ENCODE results near the gene GAL. TPM values are rescaled to one million over a fixed set of nuclear protein-coding genes. Genes with fewer than 3 reads are reported as not detected.

GAL gene
- total RNA-seq, 4 donors from 2014 or later, result 1.9 to 14.1 TPM; not detected in 2

DNA sequence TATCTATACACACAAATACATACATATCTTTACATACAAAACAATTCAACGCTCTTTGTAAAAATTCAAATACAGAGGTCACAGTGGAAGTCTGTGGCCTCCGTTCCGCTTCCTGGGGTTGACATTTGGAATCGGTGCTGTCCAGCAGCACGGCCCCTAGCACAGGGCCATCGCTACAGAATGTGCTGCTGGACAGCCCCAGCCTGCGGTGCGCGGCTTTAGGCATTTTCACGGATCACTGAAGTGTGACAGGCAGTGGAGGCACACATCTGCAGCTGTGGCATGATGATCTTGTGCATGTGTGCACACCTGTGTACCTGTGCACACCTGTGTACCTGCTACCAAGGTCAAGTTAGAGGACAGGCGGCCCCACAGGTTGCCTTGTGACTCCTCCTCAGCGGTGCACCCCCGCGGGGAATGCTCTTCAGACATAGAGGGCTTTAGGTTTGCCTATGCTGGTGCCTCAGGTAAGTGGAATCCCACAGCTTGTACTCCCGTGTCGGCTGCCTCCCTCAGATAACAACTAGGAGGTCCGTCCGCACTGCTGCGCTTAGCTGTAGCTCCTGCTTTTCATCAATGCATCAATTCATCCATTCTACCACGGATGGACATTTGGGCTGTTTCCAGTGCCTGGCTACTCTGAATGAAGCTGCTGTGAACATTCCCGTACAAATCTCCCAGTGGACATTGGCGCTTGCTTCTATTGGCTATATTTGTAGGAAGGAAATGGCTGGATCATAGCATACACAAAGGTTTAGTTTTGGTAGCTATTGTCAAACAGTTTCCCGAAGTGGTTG is 29.9 kb downstream of the GAL start:
- Histone ChIP-seq H3K27me3 (no peaks in the 10 kb centered on the region), H3K9me3 (no peaks in the 10 kb centered on the region), H3K27ac (no peak overlapping the region), H3K4me3 (no peak overlapping the region), H3K4me1 (no peaks in the 10 kb centered on the region), H3K36me3 (no peaks in the 10 kb centered on the region)
- intact Hi-C loops (cut with DNase I; ENCODE audit: low total_unique reads), result no loop called here
- WGBS, 2 donors (ENCODE audit: low coverage in 1 of 2), result 85 to 95% methylated on average over 3 to 23 of the region's 23 CpGs
- DNase-seq, result no peak
- TF ChIP-seq POLR2A (IDR thresholded peaks at IDR 0.05), result no peak
- no peak for TF ChIP-seq POLR2AphosphoS5 (IDR thresholded peaks at IDR 0.05)
- TF ChIP-seq EP300 (IDR thresholded peaks at IDR 0.05; ENCODE audit: low read depth), result no peak
- no peak for TF ChIP-seq CTCF (IDR thresholded peaks at IDR 0.05)
- in situ Hi-C loops (cut with MboI; ENCODE audit: low pct_ligation_motif_present in 1 of 4, low pct_unique_long_range_greater_than_20kb in 1 of 4, low sequenced_read_pairs in 3 of 4), result no loop called here

- no peaks in the 10 kb centered on the region for H3K4me1 ChIP-seq
- no peak for DNase-seq
- no peaks in the 10 kb centered on the region for H3K27me3 ChIP-seq
- 80 to 88% methylated on average over 7 to 11 of the region's 11 CpGs for WGBS, 2 donors (ENCODE audit: low coverage in 1 of 2)
- H3K4me3 ChIP-seq, result no peak overlapping the region
- no peaks in the 10 kb centered on the region for H3K36me3 ChIP-seq
- intact Hi-C loops (cut with DNase I; ENCODE audit: low total_unique reads), result no loop called here
- H3K9me3 ChIP-seq, result peaks cover 0 to 3% of the 10 kb centered on the region in 2 donors
- no peak for TF ChIP-seq POLR2A (IDR thresholded peaks at IDR 0.05)
- TF ChIP-seq CTCF (IDR thresholded peaks at IDR 0.05), result no peak
- TF ChIP-seq POLR2AphosphoS5 (IDR thresholded peaks at IDR 0.05), result no peak
- no peak for TF ChIP-seq EP300 (IDR thresholded peaks at IDR 0.05; ENCODE audit: low read depth)
- in situ Hi-C loops (cut with MboI; ENCODE audit: low pct_ligation_motif_present in 1 of 4, low pct_unique_long_range_greater_than_20kb in 1 of 4, low sequenced_read_pairs in 3 of 4), result no loop called here
- no peak overlapping the region for H3K27ac ChIP-seq
Measured at GRCh38 chr11:68715456-68716122, 31.2 kb downstream of the GAL start.

GRCh38 chr11:68721075-68721474 is 36.7 kb downstream of the GAL start:
- TF ChIP-seq EP300 (IDR thresholded peaks at IDR 0.05; ENCODE audit: low read depth), result no peak
- no peak for TF ChIP-seq POLR2A (IDR thresholded peaks at IDR 0.05)
- no peak for TF ChIP-seq CTCF (IDR thresholded peaks at IDR 0.05)
- TF ChIP-seq POLR2AphosphoS5 (IDR thresholded peaks at IDR 0.05), result no peak
- H3K4me1 ChIP-seq, result no peaks in the 10 kb centered on the region
- in situ Hi-C loops (cut with MboI; ENCODE audit: low pct_ligation_motif_present in 1 of 4, low pct_unique_long_range_greater_than_20kb in 1 of 4, low sequenced_read_pairs in 3 of 4) (no loop called here), intact Hi-C loops (cut with DNase I; ENCODE audit: low total_unique reads) (no loop called here)
- 82% methylated on average over 2 of the region's 2 CpGs; no CpG with 5 or more reads in 1 of the 2 donors for WGBS, 2 donors (ENCODE audit: low coverage in 1 of 2)
- H3K27me3 ChIP-seq, result no peaks in the 10 kb centered on the region
- H3K36me3 ChIP-seq, result no peaks in the 10 kb centered on the region
- H3K27ac ChIP-seq, result no peak overlapping the region
- peaks cover 0 to 3% of the 10 kb centered on the region in 2 donors for H3K9me3 ChIP-seq
- no peak for DNase-seq
- H3K4me3 ChIP-seq, result no peak overlapping the region

GRCh38 chr11:68722143-68722542 is 37.8 kb downstream of the GAL start:
- in situ Hi-C loops (cut with MboI; ENCODE audit: low pct_ligation_motif_present in 1 of 4, low pct_unique_long_range_greater_than_20kb in 1 of 4, low sequenced_read_pairs in 3 of 4) (no loop called here), intact Hi-C loops (cut with DNase I; ENCODE audit: low total_unique reads) (no loop called here)
- WGBS, 2 donors (ENCODE audit: low coverage in 1 of 2), result 97 to 100% methylated on average over 1 of the region's 1 CpG
- peaks cover 0 to 3% of the 10 kb centered on the region in 2 donors for H3K9me3 ChIP-seq
- H3K4me3 ChIP-seq, result no peak overlapping the region
- H3K27ac ChIP-seq, result no peak overlapping the region
- no peaks in the 10 kb centered on the region for H3K36me3 ChIP-seq
- no peaks in the 10 kb centered on the region for H3K4me1 ChIP-seq
- TF ChIP-seq EP300 (IDR thresholded peaks at IDR 0.05; ENCODE audit: low read depth), result no peak
- TF ChIP-seq CTCF (IDR thresholded peaks at IDR 0.05), result no peak
- no peak for TF ChIP-seq POLR2A (IDR thresholded peaks at IDR 0.05)
- TF ChIP-seq POLR2AphosphoS5 (IDR thresholded peaks at IDR 0.05), result no peak
- no peaks in the 10 kb centered on the region for H3K27me3 ChIP-seq
- DNase-seq, result no peak

Measured in transverse colon (tissue), 4 donors.